Measurements from ENCODE around the gene CBX2.

The CBX2 gene

DNA sequence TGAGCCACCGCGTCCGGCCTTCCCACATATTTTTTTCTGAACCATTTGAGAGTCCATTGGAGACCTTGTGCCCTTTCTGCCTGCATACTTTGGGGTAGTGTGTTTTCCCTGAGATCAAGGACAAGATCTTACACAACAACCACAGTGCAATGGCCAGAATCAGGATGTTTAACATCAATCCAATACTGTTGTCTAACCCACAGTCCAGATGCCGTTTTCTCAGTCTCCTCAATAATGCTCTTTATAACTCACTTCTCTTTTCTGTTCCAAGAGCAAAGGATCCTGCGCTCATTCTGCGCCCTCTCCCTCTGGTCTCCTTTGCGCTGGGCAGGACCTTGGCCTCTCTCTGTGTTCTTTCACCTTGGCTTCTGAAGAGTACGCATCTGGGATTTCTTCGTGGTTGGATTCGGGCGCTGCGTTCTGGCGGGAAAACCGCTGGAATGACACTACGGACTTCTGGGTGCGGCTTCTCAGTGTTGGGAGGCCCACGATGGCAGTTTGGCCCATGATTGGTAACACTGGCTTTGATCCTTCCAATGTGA lies 44.7 kb downstream of the CBX2 start:
- TF ChIP-seq, protein P1, sequence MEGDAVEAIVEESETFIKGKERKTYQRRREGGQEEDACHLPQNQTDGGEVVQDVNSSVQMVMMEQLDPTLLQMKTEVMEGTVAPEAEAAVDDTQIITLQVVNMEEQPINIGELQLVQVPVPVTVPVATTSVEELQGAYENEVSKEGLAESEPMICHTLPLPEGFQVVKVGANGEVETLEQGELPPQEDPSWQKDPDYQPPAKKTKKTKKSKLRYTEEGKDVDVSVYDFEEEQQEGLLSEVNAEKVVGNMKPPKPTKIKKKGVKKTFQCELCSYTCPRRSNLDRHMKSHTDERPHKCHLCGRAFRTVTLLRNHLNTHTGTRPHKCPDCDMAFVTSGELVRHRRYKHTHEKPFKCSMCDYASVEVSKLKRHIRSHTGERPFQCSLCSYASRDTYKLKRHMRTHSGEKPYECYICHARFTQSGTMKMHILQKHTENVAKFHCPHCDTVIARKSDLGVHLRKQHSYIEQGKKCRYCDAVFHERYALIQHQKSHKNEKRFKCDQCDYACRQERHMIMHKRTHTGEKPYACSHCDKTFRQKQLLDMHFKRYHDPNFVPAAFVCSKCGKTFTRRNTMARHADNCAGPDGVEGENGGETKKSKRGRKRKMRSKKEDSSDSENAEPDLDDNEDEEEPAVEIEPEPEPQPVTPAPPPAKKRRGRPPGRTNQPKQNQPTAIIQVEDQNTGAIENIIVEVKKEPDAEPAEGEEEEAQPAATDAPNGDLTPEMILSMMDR (IDR thresholded peaks at IDR 0.05; ENCODE audit: insufficient read depth, low read depth, low read length, missing control alignments) = no peak

GRCh38 chr17:79824234-79824633 lies 46.3 kb downstream of the CBX2 start:
- TF ChIP-seq, protein P1 (IDR thresholded peaks at IDR 0.05; ENCODE audit: insufficient read depth, low read depth, low read length, missing control alignments) = no peak
- no peak for DNase-seq (ENCODE audit: low read depth)
- no peak overlapping the region for H3K4me3 ChIP-seq (ENCODE audit: low read length)

More for the DNA sequence above, 44.7 kb downstream of the CBX2 start:
- DNase-seq (ENCODE audit: low read depth) = no peak
- H3K4me3 ChIP-seq (ENCODE audit: low read length) = no peak overlapping the region

DNA sequence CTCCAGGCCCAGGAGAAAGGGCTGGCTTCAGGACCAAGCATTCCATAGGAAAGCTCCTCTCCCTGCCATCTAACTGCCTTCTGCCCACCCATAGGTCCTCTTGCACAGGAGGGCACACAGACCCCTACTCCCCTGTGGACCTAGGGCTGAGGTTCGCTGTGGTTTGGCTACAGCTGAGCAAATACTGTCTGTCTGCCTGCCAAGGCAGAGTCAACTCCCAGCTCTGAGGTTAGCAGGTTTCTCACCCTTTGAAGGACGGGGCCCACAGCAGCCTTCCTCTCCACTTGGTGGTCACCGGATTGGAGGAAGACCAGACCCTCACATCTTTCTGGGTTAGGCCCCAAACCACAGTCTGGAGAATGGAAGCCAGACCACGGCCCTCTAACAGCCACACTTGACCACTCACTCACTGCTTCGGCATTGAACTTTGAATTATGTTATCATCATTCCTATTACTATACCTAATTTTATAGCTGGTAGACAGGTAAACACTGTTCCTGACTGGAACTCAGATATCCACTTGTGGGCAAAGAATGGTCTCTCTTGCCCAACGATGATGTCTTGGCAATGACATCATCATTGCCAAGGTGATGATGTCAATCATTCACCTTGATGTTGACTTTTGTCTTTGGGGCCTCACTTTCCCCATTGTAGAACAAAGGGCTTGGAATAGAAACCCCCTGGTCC lies 47.1 kb downstream of the CBX2 start:
- no peak overlapping the region for H3K4me3 ChIP-seq (ENCODE audit: low read length)
- DNase-seq (ENCODE audit: low read depth) = no peak
- TF ChIP-seq, protein P1 (IDR thresholded peaks at IDR 0.05; ENCODE audit: insufficient read depth, low read depth, low read length, missing control alignments) = no peak

- H3K4me3 ChIP-seq (ENCODE audit: low read length) = no peak overlapping the region
- no peak for DNase-seq (ENCODE audit: low read depth)
Observed at GRCh38 chr17:79825580-79825921, 47.6 kb downstream of the CBX2 start.

DNA sequence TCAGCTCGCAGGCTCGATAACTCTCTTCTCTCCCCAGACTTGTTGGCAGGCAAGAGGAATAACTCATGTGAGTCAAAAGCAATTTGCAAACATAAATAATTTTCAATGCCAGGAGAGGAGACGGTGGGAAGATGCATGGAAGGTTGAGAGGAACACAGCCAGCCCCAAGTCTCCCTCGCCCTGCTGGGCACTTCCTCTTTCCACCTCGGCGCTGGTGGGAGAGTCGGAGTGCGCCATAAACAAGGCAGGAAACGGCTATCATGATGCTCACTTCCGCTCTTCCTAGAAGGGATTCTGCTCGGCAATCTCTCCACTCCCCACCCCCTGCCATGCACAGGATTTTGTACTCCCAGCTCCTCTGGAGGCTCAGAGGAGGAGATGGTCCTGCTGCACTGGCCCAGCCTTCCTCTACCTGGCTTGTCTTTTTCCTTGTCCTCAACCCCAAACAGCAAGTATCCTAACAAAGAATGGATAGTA lies 48.3 kb downstream of the CBX2 start:
- no peak for DNase-seq (ENCODE audit: low read depth)
- H3K4me3 ChIP-seq (ENCODE audit: low read length) = no peak overlapping the region
- TF ChIP-seq, protein P1 (IDR thresholded peaks at IDR 0.05; ENCODE audit: insufficient read depth, low read depth, low read length, missing control alignments) = no peak

More at GRCh38 chr17:79825580-79825921, 47.6 kb downstream of the CBX2 start:
- TF ChIP-seq, protein P1 (IDR thresholded peaks at IDR 0.05; ENCODE audit: insufficient read depth, low read depth, low read length, missing control alignments) = no peak

DNA sequence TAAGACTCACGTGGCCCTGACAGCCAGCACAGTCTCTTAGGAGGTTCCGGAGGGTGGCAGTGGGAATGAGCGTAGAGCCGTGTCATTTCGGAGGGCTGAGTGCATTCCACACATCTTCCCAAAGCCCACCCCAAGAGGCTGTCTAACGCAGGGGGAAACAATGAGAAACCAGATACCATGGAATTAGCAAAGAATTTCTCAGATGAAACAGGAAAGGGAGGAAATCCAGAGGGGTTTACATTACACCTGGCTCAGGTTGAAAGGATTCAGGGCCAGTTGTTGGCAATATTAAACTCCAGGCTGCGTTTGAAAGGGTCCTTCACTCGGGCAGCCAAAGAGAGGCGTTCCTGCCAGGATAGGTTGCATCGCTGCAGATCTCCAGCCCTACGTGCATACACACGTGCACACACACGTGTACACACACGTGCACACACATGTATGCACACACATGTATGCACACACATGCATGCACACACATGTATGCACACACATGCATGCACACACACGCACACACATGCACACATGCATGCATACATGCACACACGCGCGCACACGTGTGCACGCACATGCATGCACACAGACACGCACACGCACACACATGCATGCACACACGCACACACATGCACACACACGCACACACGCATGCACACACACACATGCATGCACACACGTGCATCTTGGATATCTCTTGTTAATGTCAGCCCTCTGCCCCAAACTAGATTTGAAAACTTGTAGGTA lies 49.1 kb downstream of the CBX2 start:
- H3K4me3 ChIP-seq (ENCODE audit: low read length) = no peak overlapping the region

More for the DNA sequence above, 49.1 kb downstream of the CBX2 start:
- TF ChIP-seq, protein P1 (IDR thresholded peaks at IDR 0.05; ENCODE audit: insufficient read depth, low read depth, low read length, missing control alignments) = no peak
- DNase-seq (ENCODE audit: low read depth) = no peak
